SJSA1 (cell line): ENCODE measurements around the gene BCAP31. TPM values are rescaled to one million over a fixed set of nuclear protein-coding genes. Genes with fewer than 3 reads are reported as not detected.

Source experiments
- total RNA-seq: library from RNA; depleted of rRNA; stranded (reverse); fragments of >200 nt; shearing (Covaris generic); gene quantifications from 2 replicates; pipeline ENCODE4 v1.2.3, GENCODE V29; 2014; rRNA removed

Gene BCAP31
- total RNA-seq, 1 experiment from 2014 or later: 188 TPM

Other genes starting within 250 kb of the BCAP31 start
- gene BGN, start 229.4 kb downstream of the BCAP31 start, total RNA-seq: 0.08 TPM in 1 of 2 replicates, not detected in the other
- not detected in 2 replicates for gene ATP2B3, start 206.7 kb downstream of the BCAP31 start, total RNA-seq
- gene CCNQ, start 125.2 kb downstream of the BCAP31 start, total RNA-seq: 39.9 and 49.3 TPM in 2 replicates
- gene DUSP9, start 77.2 kb downstream of the BCAP31 start, total RNA-seq: 0.08 TPM in 1 of 2 replicates, not detected in the other
- gene PNCK, start 50.6 kb downstream of the BCAP31 start, total RNA-seq: not detected in 2 replicates
- gene SLC6A8, start 36.5 kb downstream of the BCAP31 start, total RNA-seq: 0.66 and 2.7 TPM in 2 replicates
- 9.9 and 10.3 TPM in 2 replicates for gene ABCD1, start 469 bp upstream of the BCAP31 start, total RNA-seq
- gene PLXNB3, start 39.9 kb upstream of the BCAP31 start, total RNA-seq: 0.03 and 1.3 TPM in 2 replicates
- not detected in 2 replicates for gene SRPK3, start 56.7 kb upstream of the BCAP31 start, total RNA-seq
- gene IDH3G, start 70.0 kb upstream of the BCAP31 start, total RNA-seq: 51.0 and 80.1 TPM in 2 replicates
- 139 and 225 TPM in 2 replicates for gene SSR4, start 70.3 kb upstream of the BCAP31 start, total RNA-seq
- gene PDZD4, start 106.2 kb upstream of the BCAP31 start, total RNA-seq: 0.09 and 0.79 TPM in 2 replicates
- gene L1CAM, start 161.8 kb upstream of the BCAP31 start, total RNA-seq: 0.05 TPM in 1 of 2 replicates, not detected in the other
- not detected in 2 replicates for gene AVPR2, start 180.3 kb upstream of the BCAP31 start, total RNA-seq
- 0.63 TPM in 1 of 2 replicates, not detected in the other for gene ARHGAP4, start 201.9 kb upstream of the BCAP31 start, total RNA-seq
- gene NAA10, start 210.7 kb upstream of the BCAP31 start, total RNA-seq: 119 and 155 TPM in 2 replicates
- 0.11 TPM in 1 of 2 replicates, not detected in the other for gene RENBP, start 220.3 kb upstream of the BCAP31 start, total RNA-seq
- 24.6 and 42.8 TPM in 2 replicates for gene HCFC1, start 247.4 kb upstream of the BCAP31 start, total RNA-seq
- 1.1 TPM in 1 of 2 replicates, not detected in the other for gene TMEM187, start 248.4 kb upstream of the BCAP31 start, total RNA-seq